Measurements from ENCODE around the gene FAM47E.
A peak's percentile ranks its signal among the peaks of the same experiment; 100 is the strongest.

The FAM47E gene

DNA sequence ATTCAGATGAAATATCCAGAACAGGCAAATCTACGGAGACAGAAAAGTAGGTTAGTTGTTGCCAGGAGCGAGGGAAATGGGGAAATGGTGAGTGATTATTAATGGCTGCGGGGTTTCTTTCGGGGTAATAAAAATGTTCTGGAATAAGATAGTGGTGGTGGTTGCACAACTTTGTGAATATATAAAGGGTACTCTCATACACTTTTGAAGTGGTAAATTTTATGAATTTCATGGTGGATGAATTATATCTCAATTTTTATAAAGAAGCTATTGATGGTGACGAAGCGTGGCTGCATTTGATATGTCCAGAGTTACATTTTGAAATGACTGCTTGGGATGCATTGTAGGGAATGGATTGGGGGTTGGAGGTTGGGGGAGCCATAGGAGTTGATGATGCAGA is 16.3 kb downstream of the FAM47E start (continued):
- TF ChIP-seq OVOL3 (tag by site-specific recombination; IDR thresholded peaks at IDR 0.05) (no peak), ZNF302 (tag by site-specific recombination; IDR thresholded peaks at IDR 0.05; ENCODE audit: low read depth) (no peak)

DNA sequence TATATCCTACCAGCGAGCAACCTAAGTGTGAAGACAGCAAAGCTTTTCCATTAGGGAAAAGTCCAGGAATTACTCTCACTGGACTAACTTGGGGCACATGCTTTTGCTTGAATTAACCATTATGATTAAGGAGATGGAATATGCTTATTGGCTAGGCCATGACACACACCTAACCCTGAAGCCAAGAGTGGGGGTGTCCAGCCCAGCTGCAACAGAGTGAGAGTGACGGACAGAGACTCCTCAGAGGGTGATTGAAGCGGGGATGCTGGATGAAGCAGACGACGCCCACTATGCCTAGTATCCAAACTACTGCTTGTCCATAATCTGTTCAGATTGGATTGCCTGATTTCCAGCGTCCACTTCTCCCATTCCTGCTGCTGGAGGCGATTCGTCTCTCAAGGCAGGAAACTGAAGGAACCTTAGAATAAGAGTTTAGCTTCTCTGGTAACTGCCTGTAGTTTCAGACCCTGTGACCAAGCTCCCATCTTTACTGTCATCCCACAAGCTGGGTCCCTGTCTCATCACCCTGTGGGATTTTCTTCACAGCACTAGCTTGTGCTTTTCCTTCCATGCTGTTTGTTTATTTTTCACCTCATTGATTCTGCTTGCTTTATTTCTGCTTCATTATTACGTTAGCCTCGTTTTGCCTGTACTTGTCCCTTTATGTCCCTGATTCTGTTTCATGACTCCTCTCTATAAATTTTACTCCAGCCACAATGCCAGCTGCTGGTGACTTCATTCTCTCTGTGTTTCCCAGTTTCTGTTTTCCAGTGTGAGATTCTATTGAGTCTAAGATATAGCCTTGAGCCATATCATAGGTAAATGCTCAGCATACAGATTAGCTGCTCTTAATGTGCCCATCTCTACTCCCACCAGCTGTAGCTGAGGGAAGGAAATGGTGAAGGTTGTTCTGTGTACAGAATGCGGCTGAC is 19.0 kb downstream of the FAM47E start:
- no peak overlapping the region for H3K27ac ChIP-seq (ENCODE audit: extremely low read depth, low read depth, low read length)
- H3K4me3 ChIP-seq (ENCODE audit: low read depth, low read length) = no peak overlapping the region
- no peaks in the 10 kb centered on the region for H3K36me3 ChIP-seq (ENCODE audit: control insufficient read depth in 2 of 2, insufficient read depth in 1 of 2, low read length in 2 of 2)
- POLR2A ChIA-PET = no interaction called here
- CTCF ChIA-PET = no interaction called here
- TF ChIP-seq ZNF354C (tag by site-specific recombination; IDR thresholded peaks at IDR 0.05; ENCODE audit: borderline replicate concordance, low read depth) = no peak
- no peak for TF ChIP-seq IKZF3 (tag by site-specific recombination; IDR thresholded peaks at IDR 0.05)
- TF ChIP-seq, protein P1, sequence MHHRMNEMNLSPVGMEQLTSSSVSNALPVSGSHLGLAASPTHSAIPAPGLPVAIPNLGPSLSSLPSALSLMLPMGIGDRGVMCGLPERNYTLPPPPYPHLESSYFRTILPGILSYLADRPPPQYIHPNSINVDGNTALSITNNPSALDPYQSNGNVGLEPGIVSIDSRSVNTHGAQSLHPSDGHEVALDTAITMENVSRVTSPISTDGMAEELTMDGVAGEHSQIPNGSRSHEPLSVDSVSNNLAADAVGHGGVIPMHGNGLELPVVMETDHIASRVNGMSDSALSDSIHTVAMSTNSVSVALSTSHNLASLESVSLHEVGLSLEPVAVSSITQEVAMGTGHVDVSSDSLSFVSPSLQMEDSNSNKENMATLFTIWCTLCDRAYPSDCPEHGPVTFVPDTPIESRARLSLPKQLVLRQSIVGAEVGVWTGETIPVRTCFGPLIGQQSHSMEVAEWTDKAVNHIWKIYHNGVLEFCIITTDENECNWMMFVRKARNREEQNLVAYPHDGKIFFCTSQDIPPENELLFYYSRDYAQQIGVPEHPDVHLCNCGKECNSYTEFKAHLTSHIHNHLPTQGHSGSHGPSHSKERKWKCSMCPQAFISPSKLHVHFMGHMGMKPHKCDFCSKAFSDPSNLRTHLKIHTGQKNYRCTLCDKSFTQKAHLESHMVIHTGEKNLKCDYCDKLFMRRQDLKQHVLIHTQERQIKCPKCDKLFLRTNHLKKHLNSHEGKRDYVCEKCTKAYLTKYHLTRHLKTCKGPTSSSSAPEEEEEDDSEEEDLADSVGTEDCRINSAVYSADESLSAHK (tag by site-specific recombination; IDR thresholded peaks at IDR 0.05) = no peak
- peak; percentile 29; the same call in 1 of the 2 replicates for TF ChIP-seq FEZF1 (tag by site-specific recombination; IDR thresholded peaks at IDR 0.05)
- H3K9me3 ChIP-seq (ENCODE audit: control insufficient read depth, insufficient read depth, low read depth, low read length) = no peaks in the 10 kb centered on the region
- no peaks in the 10 kb centered on the region for H3K4me1 ChIP-seq (ENCODE audit: control insufficient read depth, insufficient read depth, low read length)

DNA sequence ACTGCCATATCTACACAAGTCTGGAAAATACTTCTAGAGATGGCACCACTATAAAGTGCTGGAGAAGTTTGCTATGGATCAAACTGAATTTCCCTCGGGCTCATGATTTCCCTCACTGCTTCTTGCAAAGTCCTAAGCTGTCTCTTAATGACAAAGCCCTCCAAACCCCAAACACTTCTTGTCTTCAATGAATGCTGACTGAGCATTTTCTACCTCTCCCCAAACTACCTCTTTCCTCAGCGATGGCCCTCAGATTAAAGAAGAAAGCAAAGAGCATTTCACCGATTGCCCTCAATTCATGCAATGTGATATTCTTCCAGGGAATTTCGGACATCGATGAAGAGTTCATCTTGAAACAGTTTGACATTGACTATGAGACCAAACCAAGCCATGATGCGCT is 19.7 kb downstream of the FAM47E start:
- Histone ChIP-seq H3K9me3 (ENCODE audit: control insufficient read depth, insufficient read depth, low read depth, low read length) (no peaks in the 10 kb centered on the region), H3K36me3 (ENCODE audit: control insufficient read depth in 2 of 2, insufficient read depth in 1 of 2, low read length in 2 of 2) (no peaks in the 10 kb centered on the region), H3K27ac (ENCODE audit: extremely low read depth, low read depth, low read length) (no peak overlapping the region), H3K4me3 (ENCODE audit: low read depth, low read length) (no peak overlapping the region), H3K4me1 (ENCODE audit: control insufficient read depth, insufficient read depth, low read length) (no peaks in the 10 kb centered on the region)
- TF ChIP-seq SETDB1 (IDR thresholded peaks at IDR 0.05; ENCODE audit: insufficient read length, low read length) (no peak), HOXA7 (CRISPR knock-in tag; IDR thresholded peaks at IDR 0.05; ENCODE audit: borderline replicate concordance) (no peak), ZNF433 (tag by site-specific recombination; IDR thresholded peaks at IDR 0.05; ENCODE audit: low read depth) (no peak), ZNF791 (tag by site-specific recombination; IDR thresholded peaks at IDR 0.05) (no peak)
- TF ChIP-seq, protein P2, sequence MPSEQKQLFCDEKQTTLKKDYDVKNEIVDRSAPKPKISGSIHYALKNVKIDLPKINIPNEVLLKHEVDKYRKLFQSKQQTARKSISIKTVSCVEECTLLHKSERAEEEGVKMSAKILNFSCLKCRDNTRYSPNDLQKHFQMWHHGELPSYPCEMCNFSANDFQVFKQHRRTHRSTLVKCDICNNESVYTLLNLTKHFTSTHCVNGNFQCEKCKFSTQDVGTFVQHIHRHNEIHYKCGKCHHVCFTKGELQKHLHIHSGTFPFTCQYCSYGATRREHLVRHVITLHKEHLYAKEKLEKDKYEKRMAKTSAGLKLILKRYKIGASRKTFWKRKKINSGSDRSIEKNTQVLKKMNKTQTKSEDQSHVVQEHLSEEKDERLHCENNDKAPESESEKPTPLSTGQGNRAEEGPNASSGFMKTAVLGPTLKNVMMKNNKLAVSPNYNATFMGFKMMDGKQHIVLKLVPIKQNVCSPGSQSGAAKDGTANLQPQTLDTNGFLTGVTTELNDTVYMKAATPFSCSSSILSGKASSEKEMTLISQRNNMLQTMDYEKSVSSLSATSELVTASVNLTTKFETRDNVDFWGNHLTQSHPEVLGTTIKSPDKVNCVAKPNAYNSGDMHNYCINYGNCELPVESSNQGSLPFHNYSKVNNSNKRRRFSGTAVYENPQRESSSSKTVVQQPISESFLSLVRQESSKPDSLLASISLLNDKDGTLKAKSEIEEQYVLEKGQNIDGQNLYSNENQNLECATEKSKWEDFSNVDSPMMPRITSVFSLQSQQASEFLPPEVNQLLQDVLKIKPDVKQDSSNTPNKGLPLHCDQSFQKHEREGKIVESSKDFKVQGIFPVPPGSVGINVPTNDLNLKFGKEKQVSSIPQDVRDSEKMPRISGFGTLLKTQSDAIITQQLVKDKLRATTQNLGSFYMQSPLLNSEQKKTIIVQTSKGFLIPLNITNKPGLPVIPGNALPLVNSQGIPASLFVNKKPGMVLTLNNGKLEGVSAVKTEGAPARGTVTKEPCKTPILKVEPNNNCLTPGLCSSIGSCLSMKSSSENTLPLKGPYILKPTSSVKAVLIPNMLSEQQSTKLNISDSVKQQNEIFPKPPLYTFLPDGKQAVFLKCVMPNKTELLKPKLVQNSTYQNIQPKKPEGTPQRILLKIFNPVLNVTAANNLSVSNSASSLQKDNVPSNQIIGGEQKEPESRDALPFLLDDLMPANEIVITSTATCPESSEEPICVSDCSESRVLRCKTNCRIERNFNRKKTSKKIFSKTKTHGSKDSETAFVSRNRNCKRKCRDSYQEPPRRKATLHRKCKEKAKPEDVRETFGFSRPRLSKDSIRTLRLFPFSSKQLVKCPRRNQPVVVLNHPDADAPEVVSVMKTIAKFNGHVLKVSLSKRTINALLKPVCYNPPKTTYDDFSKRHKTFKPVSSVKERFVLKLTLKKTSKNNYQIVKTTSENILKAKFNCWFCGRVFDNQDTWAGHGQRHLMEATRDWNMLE (tag by site-specific recombination; conservative IDR thresholded peaks at IDR 0.05; ENCODE audit: low read depth) = no peak
- TF ChIP-seq, protein P3, sequence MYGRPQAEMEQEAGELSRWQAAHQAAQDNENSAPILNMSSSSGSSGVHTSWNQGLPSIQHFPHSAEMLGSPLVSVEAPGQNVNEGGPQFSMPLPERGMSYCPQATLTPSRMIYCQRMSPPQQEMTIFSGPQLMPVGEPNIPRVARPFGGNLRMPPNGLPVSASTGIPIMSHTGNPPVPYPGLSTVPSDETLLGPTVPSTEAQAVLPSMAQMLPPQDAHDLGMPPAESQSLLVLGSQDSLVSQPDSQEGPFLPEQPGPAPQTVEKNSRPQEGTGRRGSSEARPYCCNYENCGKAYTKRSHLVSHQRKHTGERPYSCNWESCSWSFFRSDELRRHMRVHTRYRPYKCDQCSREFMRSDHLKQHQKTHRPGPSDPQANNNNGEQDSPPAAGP (tag by site-specific recombination; IDR thresholded peaks at IDR 0.05) = no peak
- TF ChIP-seq, protein P4, sequence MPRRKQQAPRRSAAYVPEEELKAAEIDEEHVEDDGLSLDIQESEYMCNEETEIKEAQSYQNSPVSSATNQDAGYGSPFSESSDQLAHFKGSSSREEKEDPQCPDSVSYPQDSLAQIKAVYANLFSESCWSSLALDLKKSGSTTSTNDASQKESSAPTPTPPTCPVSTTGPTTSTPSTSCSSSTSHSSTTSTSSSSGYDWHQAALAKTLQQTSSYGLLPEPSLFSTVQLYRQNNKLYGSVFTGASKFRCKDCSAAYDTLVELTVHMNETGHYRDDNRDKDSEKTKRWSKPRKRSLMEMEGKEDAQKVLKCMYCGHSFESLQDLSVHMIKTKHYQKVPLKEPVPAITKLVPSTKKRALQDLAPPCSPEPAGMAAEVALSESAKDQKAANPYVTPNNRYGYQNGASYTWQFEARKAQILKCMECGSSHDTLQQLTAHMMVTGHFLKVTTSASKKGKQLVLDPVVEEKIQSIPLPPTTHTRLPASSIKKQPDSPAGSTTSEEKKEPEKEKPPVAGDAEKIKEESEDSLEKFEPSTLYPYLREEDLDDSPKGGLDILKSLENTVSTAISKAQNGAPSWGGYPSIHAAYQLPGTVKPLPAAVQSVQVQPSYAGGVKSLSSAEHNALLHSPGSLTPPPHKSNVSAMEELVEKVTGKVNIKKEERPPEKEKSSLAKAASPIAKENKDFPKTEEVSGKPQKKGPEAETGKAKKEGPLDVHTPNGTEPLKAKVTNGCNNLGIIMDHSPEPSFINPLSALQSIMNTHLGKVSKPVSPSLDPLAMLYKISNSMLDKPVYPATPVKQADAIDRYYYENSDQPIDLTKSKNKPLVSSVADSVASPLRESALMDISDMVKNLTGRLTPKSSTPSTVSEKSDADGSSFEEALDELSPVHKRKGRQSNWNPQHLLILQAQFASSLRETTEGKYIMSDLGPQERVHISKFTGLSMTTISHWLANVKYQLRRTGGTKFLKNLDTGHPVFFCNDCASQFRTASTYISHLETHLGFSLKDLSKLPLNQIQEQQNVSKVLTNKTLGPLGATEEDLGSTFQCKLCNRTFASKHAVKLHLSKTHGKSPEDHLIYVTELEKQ (tag by site-specific recombination; IDR thresholded peaks at IDR 0.05; ENCODE audit: borderline replicate concordance) = no peak
- ChIA-PET CTCF (interaction anchor here (0.7 kb wide), 1 partner anchor 30 kb away, joined by 3 read pairs; no protein-coding TSS in a partner anchor), POLR2A (no interaction called here)

Measured in HEK293 (cell line).